Liver (tissue), 9 donors: ENCODE results near the gene ANKRD31. TPM values are rescaled to one million over a fixed set of nuclear protein-coding genes. Genes with fewer than 3 reads are reported as not detected.
"Not testable (repeated sequence)": the region's sequence is repeated elsewhere in the genome, so short reads cannot be mapped to it uniquely, and the experiment has no call there.

Source experiments
- DNase-seq: peaks from one replicate; pipeline ENCODE4 v3.0.0-alpha.2; 2017; ENCODE audit warnings: low spot score
- H3K27ac ChIP-seq, 2 donors: one replicate each; pipeline ENCODE4 v1.7.0; 2013; ENCODE audit warnings: inconsistent platforms in 2 of 2, low read length in 2 of 2, control low read depth in 1 of 2, low read depth in 1 of 2, mild to moderate bottlenecking in 1 of 2
- H3K27me3 ChIP-seq, 4 donors: one replicate each; pipeline versions ENCODE4 v1.6.1 to v1.7.0; 2013; ENCODE audit warnings: low read length in 3 of 4, inconsistent platforms in 1 of 4, mild to moderate bottlenecking in 1 of 4, moderate library complexity in 1 of 4; ENCODE audit not compliant: control insufficient read depth in 4 of 4, insufficient read depth in 4 of 4
- H3K36me3 ChIP-seq, 4 donors: one replicate each; pipeline versions ENCODE4 v1.6.1 to v1.7.0; 2013; ENCODE audit warnings: low read length in 3 of 4, mild to moderate bottlenecking in 3 of 4, low read depth in 1 of 4, moderate library complexity in 1 of 4; ENCODE audit not compliant: control insufficient read depth in 4 of 4, insufficient read depth in 3 of 4
- H3K4me1 ChIP-seq, 4 donors: one replicate each; pipeline versions ENCODE4 v1.6.1 to v1.7.0; 2013; ENCODE audit warnings: low read length in 3 of 4, mild to moderate bottlenecking in 3 of 4, moderate library complexity in 1 of 4; ENCODE audit not compliant: control insufficient read depth in 4 of 4, insufficient read depth in 4 of 4
- H3K4me3 ChIP-seq, 3 donors: one replicate each; pipeline versions ENCODE4 v1.6.1 to v1.7.0; 2013; ENCODE audit warnings: low read length in 3 of 3, control low read depth in 1 of 3, low read depth in 1 of 3, mild to moderate bottlenecking in 1 of 3
- H3K9ac ChIP-seq, 2 donors: one replicate each; pipeline ENCODE4 v1.7.0; 2013; ENCODE audit warnings: low read length in 2 of 2, mild to moderate bottlenecking in 2 of 2, moderate library complexity in 2 of 2, control low read depth in 1 of 2, low read depth in 1 of 2
- H3K9me3 ChIP-seq, 4 donors: one replicate each; pipeline versions ENCODE4 v1.6.1 to v1.7.0; 2013; ENCODE audit warnings: low read length in 3 of 4; ENCODE audit not compliant: control insufficient read depth in 4 of 4
- CTCF ChIP-seq: fragments of 150-350 bp; IDR thresholded peaks from 2 replicates; pipeline ENCODE4 v1.5.1; 2017; ENCODE audit warnings: improper control_type of control experiment, low read depth, low read length; ENCODE audit not compliant: missing input control
- FOXA1 ChIP-seq: IDR thresholded peaks from 2 replicates; pipeline ENCODE4 v1.6.1; 2016; ENCODE audit warnings: antibody characterized with exemption
- FOXA2 ChIP-seq: IDR thresholded peaks from 2 replicates; pipeline ENCODE4 v1.6.1; 2016; ENCODE audit warnings: antibody characterized with exemption
- JUND ChIP-seq, 2 donors: IDR thresholded peaks; 2 replicates each; pipeline ENCODE4 v1.6.1; 2016; ENCODE audit warnings: antibody characterized with exemption in 2 of 2
- RAD21 ChIP-seq, 2 donors: IDR thresholded peaks; 2 replicates each; pipeline ENCODE4 v1.6.1; 2016; ENCODE audit warnings: antibody characterized with exemption in 2 of 2, mild to moderate bottlenecking in 2 of 2
- REST ChIP-seq: IDR thresholded peaks from 2 replicates; pipeline ENCODE4 v1.6.1; 2016; ENCODE audit warnings: antibody characterized with exemption, mild to moderate bottlenecking
- SP1 ChIP-seq: IDR thresholded peaks from 2 replicates; pipeline ENCODE4 v1.6.1; 2018; ENCODE audit warnings: antibody characterized with exemption, mild to moderate bottlenecking
- TAF1 ChIP-seq: conservative IDR thresholded peaks from 2 replicates; pipeline ENCODE4 v1.6.1; 2016; ENCODE audit warnings: antibody characterized with exemption, mild to moderate bottlenecking
- YY1 ChIP-seq: IDR thresholded peaks from 2 replicates; pipeline ENCODE4 v1.6.1; 2016; ENCODE audit warnings: antibody characterized with exemption, mild to moderate bottlenecking
- WGBS: extraction: QIAGEN DNeasy Blood & Tissue Kit; methylation state at CpG from one replicate; pipeline ENCODE4 v1.1.7; 2013; 5-methylcytosine and 5-hydroxymethylcytosine counted together
- polyA plus RNA-seq, 2 donors: library from polyadenylated mRNA; stranded (reverse) in 1 of 2; unstranded in 1 of 2; fragments of 200-250 nt in 1 of 2; fragments of >200 nt in 1 of 2; fragmentation: Nextera tagmentation in 1 of 2; extraction: Ambion mirVana in 1 of 2; gene quantifications; one replicate each; pipeline versions ENCODE4 v1.2.1 to v1.2.3, GENCODE V29; 2013 to 2015
- total RNA-seq, 2 donors: library from RNA; depleted of rRNA; stranded (reverse); fragments of >200 nt; gene quantifications; one replicate each; pipeline ENCODE4 v1.2.3, GENCODE V29; 2014
- TF ChIP-seq, protein P1 (sequence below): IDR thresholded peaks from 2 replicates; pipeline ENCODE4 v1.6.1; 2016; ENCODE audit warnings: antibody characterized with exemption
- donor health status: healthy.
- donor health status: healthy.
- donor health status: healthy.
- donor health status: healthy.
- donor health status: healthy.

The ANKRD31 gene
- total and polyA plus RNA-seq, 4 donors: 0.03 to 0.08 (median 0.04) TPM

- no peak for TF ChIP-seq REST
Measured at GRCh38 chr5:75168026-75168735, 68.5 kb downstream of the ANKRD31 start (continued).

DNA sequence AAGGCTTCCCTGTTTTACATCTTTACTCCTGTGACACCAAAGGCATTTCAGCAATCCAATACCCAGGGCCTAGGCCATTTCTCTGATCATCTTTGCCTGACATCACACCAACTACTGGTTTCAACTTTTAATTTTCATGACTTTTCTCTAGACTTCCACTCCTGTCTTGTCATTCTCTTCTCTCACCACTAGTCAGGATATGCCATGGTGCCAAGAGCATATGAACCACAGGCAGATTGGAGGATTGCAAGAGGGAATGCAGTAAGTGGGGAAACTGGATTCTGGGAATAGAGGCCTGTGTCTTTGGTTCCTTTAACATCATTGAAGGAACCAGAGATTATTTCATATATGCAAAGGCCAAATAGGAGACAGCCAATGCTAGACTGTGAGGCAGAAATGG, 69.3 kb downstream of the ANKRD31 start:
- H3K27ac ChIP-seq: no peak overlapping the region
- no peak for DNase-seq
- no peaks in the 10 kb centered on the region for H3K36me3 ChIP-seq
- H3K27me3 ChIP-seq: no peaks in the 10 kb centered on the region
- H3K4me1 ChIP-seq: no peaks in the 10 kb centered on the region
- no peaks in the 10 kb centered on the region for H3K9me3 ChIP-seq
- no peak overlapping the region for H3K4me3 ChIP-seq
- H3K9ac ChIP-seq: no peak overlapping the region
- no peak for TF ChIP-seq JUND (IDR thresholded peaks at IDR 0.05)
- no peak for TF ChIP-seq YY1
- TF ChIP-seq, protein P1, sequence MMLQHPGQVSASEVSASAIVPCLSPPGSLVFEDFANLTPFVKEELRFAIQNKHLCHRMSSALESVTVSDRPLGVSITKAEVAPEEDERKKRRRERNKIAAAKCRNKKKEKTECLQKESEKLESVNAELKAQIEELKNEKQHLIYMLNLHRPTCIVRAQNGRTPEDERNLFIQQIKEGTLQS: no peak
- TF ChIP-seq FOXA2: no peak
- TF ChIP-seq TAF1: no peak
- no peak for TF ChIP-seq SP1
- TF ChIP-seq CTCF: peak; percentile 18

DNA sequence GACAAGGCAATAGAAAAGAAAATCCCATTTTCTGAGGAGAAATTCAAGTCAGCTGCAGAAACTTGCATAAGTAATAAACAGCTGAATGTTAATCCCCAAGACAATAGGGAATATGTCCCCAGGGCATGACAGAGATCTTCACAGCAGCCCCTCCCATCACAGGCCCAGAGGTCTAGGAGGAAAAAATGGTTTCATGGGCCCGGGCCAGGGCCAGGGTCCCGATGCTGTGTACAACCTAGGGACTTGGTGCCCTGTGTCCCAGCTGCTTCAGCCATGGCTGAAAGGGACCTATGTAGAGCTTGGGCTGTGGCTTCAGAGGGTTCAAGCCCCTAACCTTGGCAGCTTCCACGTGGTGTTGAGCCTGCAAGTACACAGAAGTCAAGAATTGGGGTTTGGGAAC, 75.2 kb downstream of the ANKRD31 start:
- not testable (repeated sequence) for H3K4me1 ChIP-seq, H3K27ac ChIP-seq, H3K9me3 ChIP-seq, H3K36me3 ChIP-seq, H3K4me3 ChIP-seq, H3K27me3 ChIP-seq, DNase-seq, H3K9ac ChIP-seq
- 84% methylated on average over 3 of the region's 3 CpGs for WGBS

DNA sequence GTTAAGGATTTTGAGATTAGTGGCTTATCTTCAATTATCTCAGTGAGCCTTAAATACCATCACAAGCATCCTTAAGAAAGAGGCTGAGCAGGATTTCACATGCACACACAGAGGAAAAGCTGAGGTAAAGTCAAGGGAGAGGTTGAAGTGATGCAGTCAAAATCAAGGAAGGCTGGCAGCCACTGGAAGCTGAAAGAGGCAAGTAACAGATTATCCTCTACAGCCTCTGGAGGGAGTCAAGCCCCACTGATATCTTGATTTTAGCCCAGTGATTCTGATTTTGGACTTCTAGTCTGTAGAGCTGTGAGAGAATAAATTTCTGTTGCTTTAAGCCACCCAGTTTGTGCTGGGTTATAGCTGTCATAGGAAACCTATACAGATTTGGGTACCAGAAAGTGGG, 80.1 kb downstream of the ANKRD31 start:
- DNase-seq: no peak
- Histone ChIP-seq H3K4me3 (no peak overlapping the region), H3K27ac (no peak overlapping the region), H3K9ac (no peak overlapping the region), H3K36me3 (no peaks in the 10 kb centered on the region), H3K27me3 (no peaks in the 10 kb centered on the region), H3K9me3 (peaks cover 0 to 2% (median under 1%) of the 10 kb centered on the region in 4 donors), H3K4me1 (no peaks in the 10 kb centered on the region)
- TF ChIP-seq FOXA1: no peak
- peak in 1 of 2 donors; percentile 15 for TF ChIP-seq RAD21 (IDR thresholded peaks at IDR 0.05)
